Psoas muscle (tissue), 8 donors: Measurements from ENCODE around the gene BICD1. TPM values are rescaled to one million over a fixed set of nuclear protein-coding genes. Genes with fewer than 3 reads are reported as not detected.

ENCODE experiments used
- ATAC-seq, 4 donors: fragments of 200-7000 bp; cut with Tn5 transposase; one replicate each; pipeline ENCODE4 v1.9.1; 2020; ENCODE audit warnings: moderate library complexity in 3 of 4, mild to moderate bottlenecking in 2 of 4
- DNase-seq, 2 donors: peaks; one replicate each; pipeline ENCODE4 v3.0.0-alpha.2; 2020
- H3K27ac ChIP-seq: fragments of 200-600 bp; one replicate; pipeline ENCODE4 v1.8.0; 2022
- H3K27me3 ChIP-seq, 3 donors: fragments of 200-600 bp in 1 of 3; one replicate each; pipeline versions ENCODE4 v1.6.1 to v1.8.0; 2013 to 2022; ENCODE audit warnings: low read length in 2 of 3, mild to moderate bottlenecking in 2 of 3, moderate library complexity in 1 of 3; ENCODE audit not compliant: insufficient read depth in 3 of 3
- H3K36me3 ChIP-seq, 2 donors: fragments of 200-600 bp in 1 of 2; one replicate each; pipeline versions ENCODE4 v1.6.1 to v1.8.0; 2013 to 2022; ENCODE audit warnings: low read depth in 1 of 2, mild to moderate bottlenecking in 1 of 2, moderate library complexity in 1 of 2; ENCODE audit not compliant: insufficient read depth in 1 of 2
- H3K4me1 ChIP-seq: fragments of 200-600 bp; one replicate; pipeline ENCODE4 v1.8.0; 2022
- H3K4me3 ChIP-seq: fragments of 200-600 bp; one replicate; pipeline ENCODE4 v1.8.0; 2022; ENCODE audit warnings: mild to moderate bottlenecking
- H3K9me3 ChIP-seq: fragments of 200-600 bp; one replicate; pipeline ENCODE4 v1.8.0; 2022
- CTCF ChIP-seq: fragments of 200-600 bp; IDR thresholded peaks from one replicate; pipeline ENCODE4 v1.8.0; 2022; ENCODE audit warnings: antibody characterized with exemption
- WGBS, 3 donors: extraction: QIAGEN DNeasy Blood & Tissue Kit; methylation state at CpG; one replicate each; pipeline versions ENCODE4 v1.1.6 to v1.1.7; 2013; 5-methylcytosine and 5-hydroxymethylcytosine counted together
- intact Hi-C, 2 donors: fragments of 100-400 bp; cut with DNase I; formaldehyde crosslinking; loops; one replicate each; pipeline versions ENCODE4 v1.11.0 to v1.14.2; 2022
- polyA plus RNA-seq, 3 donors: library from polyadenylated mRNA; stranded (reverse); fragments of 200-250 nt; gene quantifications; one replicate each; pipeline ENCODE4 v1.2.3, GENCODE V29; 2013
- total RNA-seq, 4 donors: library from RNA; stranded (reverse); fragmentation: NEBNext Ultra II Directional in 2 of 4; extraction: Animal tissue kit (Norgen Biotek cat#: 25700) in 2 of 4; gene quantifications; one replicate each; pipeline versions ENCODE4 v1.2.1 to v1.2.4, GENCODE V29; 2021 to 2023
- donor health status: healthy with polysubstance abuse.
- donor health status: DM: no; HTN: no; CAD: no; lungs with moderate emphysema.
- donor health status: Bipolar disorder and iron deficiency.
- donor health status: healthy.
- donor health status: DM: yes; HTN: yes; CAD: no.
- donor health status: DM: no; HTN: no; CAD: no.
- donor health status: DM: no; HTN: no; CAD: no.
- donor health status: DM: yes; HTN: yes; CAD: no.

Gene BICD1
- total and polyA plus RNA-seq, 7 donors = 0.55 to 9.8 (median 2.8) TPM

DNA sequence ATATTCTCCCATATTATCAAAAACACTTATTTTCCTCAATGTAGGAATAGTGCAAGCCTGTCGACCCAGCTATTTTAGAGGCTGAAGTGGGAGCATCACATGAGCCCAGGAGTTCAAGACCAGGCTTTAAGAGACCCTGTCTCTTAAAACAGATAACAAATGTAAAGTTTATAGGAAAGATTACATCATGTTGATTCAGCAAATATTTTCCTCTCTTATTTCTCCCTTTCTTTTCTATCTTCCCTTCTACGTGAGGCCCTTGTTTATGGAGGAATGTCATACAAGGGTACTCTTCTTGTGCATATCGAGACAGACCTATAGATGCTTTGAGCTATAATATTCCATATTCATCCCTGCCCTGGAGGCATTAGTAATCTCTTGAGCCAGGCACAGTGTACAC, 256.2 kb downstream of the BICD1 start:
- H3K27me3 ChIP-seq = no peaks in the 10 kb centered on the region
- no peak for TF ChIP-seq CTCF
- no peak overlapping the region for H3K4me3 ChIP-seq
- intact Hi-C loops = no loop called here
- no peaks in the 10 kb centered on the region for H3K9me3 ChIP-seq
- no peaks in the 10 kb centered on the region for H3K36me3 ChIP-seq
- ATAC-seq (no peak), DNase-seq (no peak)
- no peak overlapping the region for H3K27ac ChIP-seq
- WGBS, 3 donors = 83 to 86% (median 84%) methylated on average over 3 of the region's 3 CpGs
- H3K4me1 ChIP-seq = no peaks in the 10 kb centered on the region

DNA sequence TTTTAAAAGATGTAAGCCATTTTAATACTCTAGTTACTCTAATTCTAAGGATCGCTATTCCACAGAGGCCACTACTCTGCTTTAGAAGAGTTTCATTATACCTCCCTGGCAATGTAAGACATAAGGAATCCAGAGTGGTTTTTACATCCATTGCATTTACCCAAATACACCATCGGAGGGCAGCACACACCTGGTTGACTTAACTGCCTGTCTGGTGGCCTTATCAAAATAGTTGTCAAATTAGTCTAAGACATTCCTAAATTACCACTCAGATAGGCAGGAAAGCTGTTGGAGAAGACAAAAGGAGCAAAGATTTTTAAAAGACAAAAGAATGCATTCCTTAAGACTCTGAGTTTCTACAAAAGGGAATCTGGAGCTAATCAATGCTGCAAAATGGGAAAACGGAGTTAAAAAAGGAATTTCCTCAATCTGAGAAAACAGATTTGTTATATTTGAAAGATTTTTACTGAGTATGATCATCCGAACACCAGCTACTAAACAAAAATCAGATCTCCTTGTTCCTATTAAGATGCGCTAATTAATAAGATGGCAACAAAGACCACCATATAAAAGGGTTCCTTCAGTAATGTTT, 258.9 kb downstream of the BICD1 start:
- H3K4me1 ChIP-seq = no peaks in the 10 kb centered on the region
- H3K36me3 ChIP-seq = no peaks in the 10 kb centered on the region
- intact Hi-C loops = loop anchor here (1.0 to 5.0 kb wide), 3 partner anchors 82 to 312 kb away; partner anchors contain the start of gene DNM1L (in 1 of the 2)
- no peaks in the 10 kb centered on the region for H3K9me3 ChIP-seq
- peak; percentile 72 for TF ChIP-seq CTCF
- H3K4me3 ChIP-seq = no peak overlapping the region
- ATAC-seq (peak in 3 of 4 donors; percentile 66 to 85 (median 74)), DNase-seq (no peak)
- no peak overlapping the region for H3K27ac ChIP-seq
- H3K27me3 ChIP-seq = no peaks in the 10 kb centered on the region
- WGBS, 3 donors = 56% methylated on average over 5 of the region's 5 CpGs

DNA sequence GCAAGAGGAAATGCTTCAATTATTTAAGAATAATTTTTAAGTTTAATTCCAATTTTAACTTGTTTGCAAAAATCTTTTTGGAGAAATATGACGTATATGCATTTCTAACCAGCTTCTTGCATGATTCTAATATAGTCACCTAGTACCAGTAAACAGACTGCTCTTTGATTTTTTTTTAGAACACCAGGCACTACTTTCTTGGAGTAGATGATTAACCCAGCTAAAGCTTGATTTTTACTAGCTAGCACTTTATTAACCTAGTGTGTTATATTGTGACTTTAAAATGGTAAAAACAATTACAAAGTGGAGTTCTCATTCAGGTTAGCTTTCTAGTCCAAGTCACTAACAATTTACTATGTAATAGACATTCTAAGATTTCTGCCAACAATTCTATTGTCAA, 260.1 kb downstream of the BICD1 start:
- no peak for TF ChIP-seq CTCF

GRCh38 chr12:32367381-32367780, 260.7 kb downstream of the BICD1 start:
- H3K4me3 ChIP-seq = no peak overlapping the region
- no peaks in the 10 kb centered on the region for H3K27me3 ChIP-seq
- ATAC-seq (no peak), DNase-seq (no peak)
- no peaks in the 10 kb centered on the region for H3K4me1 ChIP-seq
- no peak overlapping the region for H3K27ac ChIP-seq
- H3K36me3 ChIP-seq = no peaks in the 10 kb centered on the region
- intact Hi-C loops = loop anchor here (5.0 kb wide), 2 partner anchors 80 to 310 kb away; partner anchors contain the start of gene DNM1L (in 1 of the 2)
- 47 to 74% (median 61%) methylated on average over 4 of the region's 4 CpGs for WGBS, 3 donors
- H3K9me3 ChIP-seq = no peaks in the 10 kb centered on the region
- TF ChIP-seq CTCF = no peak

More for the DNA sequence above, 260.1 kb downstream of the BICD1 start:
- no peaks in the 10 kb centered on the region for H3K4me1 ChIP-seq
- ATAC-seq (no peak), DNase-seq (no peak)
- no peaks in the 10 kb centered on the region for H3K27me3 ChIP-seq
- H3K4me3 ChIP-seq = no peak overlapping the region
- H3K9me3 ChIP-seq = no peaks in the 10 kb centered on the region
- intact Hi-C loops = loop anchor here (5.0 kb wide), 2 partner anchors 81 to 311 kb away; partner anchors contain the start of gene DNM1L (in 1 of the 2)
- no peaks in the 10 kb centered on the region for H3K36me3 ChIP-seq
- 79 to 95% (median 87%) methylated on average over 1 of the region's 1 CpG for WGBS, 3 donors
- H3K27ac ChIP-seq = no peak overlapping the region

DNA sequence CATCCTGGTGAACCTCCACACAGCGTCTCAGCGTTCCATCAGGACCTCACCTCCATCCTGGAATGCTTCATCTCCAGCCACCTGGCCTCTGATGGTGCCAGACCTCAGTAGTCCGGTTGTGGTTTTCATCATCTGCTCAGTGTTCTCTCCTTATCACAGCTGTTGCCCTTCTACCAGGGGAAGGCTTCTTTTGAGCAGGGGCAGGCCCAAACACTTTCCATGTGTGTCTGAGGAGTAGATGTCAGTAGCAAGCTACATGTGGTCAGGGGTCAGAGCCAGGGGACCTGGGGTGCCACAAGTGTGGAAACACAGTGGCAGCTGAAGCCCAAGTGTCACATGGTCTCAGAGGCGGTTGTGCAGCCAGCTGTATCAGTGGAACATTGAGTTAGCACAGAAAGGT, 262.6 kb downstream of the BICD1 start:
- H3K27ac ChIP-seq = no peak overlapping the region
- intact Hi-C loops = loop anchor here (5.0 kb wide), 2 partner anchors 78 to 308 kb away; partner anchors contain the start of gene DNM1L (in 1 of the 2)
- no peak overlapping the region for H3K4me3 ChIP-seq
- no peak for TF ChIP-seq CTCF
- H3K27me3 ChIP-seq = no peaks in the 10 kb centered on the region
- DNase-seq (no peak), ATAC-seq (no peak)
- H3K9me3 ChIP-seq = no peaks in the 10 kb centered on the region
- H3K4me1 ChIP-seq = no peaks in the 10 kb centered on the region
- WGBS, 3 donors = 44 to 62% (median 44%) methylated on average over 4 of the region's 4 CpGs
- no peaks in the 10 kb centered on the region for H3K36me3 ChIP-seq
